Measurements from ENCODE around the gene MED28.

- no peak for TF ChIP-seq EZH2 (IDR thresholded peaks at IDR 0.05)
- no peak for TF ChIP-seq POLR2AphosphoS5 (IDR thresholded peaks at IDR 0.05; ENCODE audit: borderline replicate concordance, low read depth, low read length)
- no peak for TF ChIP-seq FOXP2 (optimal IDR thresholded peaks at IDR 0.05; ENCODE audit: control extremely low read depth, extremely low read length, insufficient read depth)
These were observed 18.9 kb upstream of the MED28 start for GRCh38 chr4:17595471-17596005.

Data from SK-N-MC (cell line).